Loucy (cell line): ENCODE results near the gene PIK3C3.
"Not testable (repeated sequence)": the region's sequence is repeated elsewhere in the genome, so short reads cannot be mapped to it uniquely, and the experiment has no call there.

ENCODE experiments used
- H2AFZ ChIP-seq: fragments of 200-600 bp; sonication (generic); 2 replicates; pipeline ENCODE4 v1.6.0; 2016; ENCODE audit warnings: antibody characterized with exemption, mild to moderate bottlenecking, low read length, moderate library complexity
- H3F3A ChIP-seq: fragments of 200-600 bp; 2 replicates; pipeline ENCODE4 v1.6.0; 2016; ENCODE audit warnings: antibody characterized with exemption, low read depth, mild to moderate bottlenecking
- H3K27me3 ChIP-seq: fragments of 200-600 bp; sonication (generic); 2 replicates; pipeline ENCODE4 v1.6.1; 2014; ENCODE audit warnings: low read length, mild to moderate bottlenecking; ENCODE audit not compliant: insufficient read depth, poor library complexity, severe bottlenecking
- H3K36me3 ChIP-seq: fragments of 200-600 bp; sonication (generic); 2 replicates; pipeline ENCODE4 v1.6.1; 2016; ENCODE audit warnings: low read length; ENCODE audit not compliant: insufficient read depth
- H3K4me1 ChIP-seq: fragments of 200-600 bp; sonication (generic); 2 replicates; pipeline ENCODE4 v1.5.1; 2014; ENCODE audit warnings: low read length, mild to moderate bottlenecking; ENCODE audit not compliant: insufficient read depth, poor library complexity, severe bottlenecking
- H3K4me2 ChIP-seq: fragments of 200-600 bp; sonication (generic); 2 replicates; pipeline ENCODE4 v1.6.0; 2014; ENCODE audit warnings: antibody characterized with exemption, low read length, low read depth, mild to moderate bottlenecking; ENCODE audit not compliant: poor library complexity, severe bottlenecking
- H3K4me3 ChIP-seq: fragments of 200-600 bp; sonication (generic); 2 replicates; pipeline ENCODE4 v1.5.1; 2014; ENCODE audit warnings: low read length, mild to moderate bottlenecking, mixed read lengths; ENCODE audit not compliant: poor library complexity, severe bottlenecking
- H3K79me2 ChIP-seq: fragments of 200-600 bp; sonication (generic); 2 replicates; pipeline ENCODE4 v1.6.1; 2014; ENCODE audit warnings: low read length; ENCODE audit not compliant: insufficient read depth
- H3K9ac ChIP-seq: fragments of 200-600 bp; sonication (generic); 2 replicates; pipeline ENCODE4 v1.6.0; 2014; ENCODE audit warnings: mild to moderate bottlenecking, low read depth, low read length, moderate library complexity; ENCODE audit not compliant: poor library complexity, severe bottlenecking
- H3K9me2 ChIP-seq: fragments of 200-600 bp; sonication (generic); replicated peaks from 2 replicates; pipeline ENCODE4 v1.6.1; 2016; ENCODE audit warnings: low read depth, low read length, mixed read lengths
- H3K9me3 ChIP-seq: fragments of 200-600 bp; sonication (generic); 2 replicates; pipeline ENCODE4 v1.6.1; 2014; ENCODE audit warnings: mild to moderate bottlenecking, antibody characterized with exemption, low read length, low read depth; ENCODE audit not compliant: insufficient read depth
- H4K20me1 ChIP-seq: fragments of 200-600 bp; sonication (generic); 2 replicates; pipeline ENCODE4 v1.6.0; 2014; ENCODE audit warnings: antibody characterized with exemption, low read length, mild to moderate bottlenecking; ENCODE audit not compliant: insufficient read depth, poor library complexity, severe bottlenecking
- CTCF ChIP-seq: fragments of 200-600 bp; sonication (generic); conservative IDR thresholded peaks from 2 replicates; pipeline ENCODE4 v1.5.1; 2014; ENCODE audit warnings: mild to moderate bottlenecking, antibody characterized with exemption, low read length
- EZH2phosphoT487 ChIP-seq: fragments of 200-600 bp; IDR thresholded peaks from 2 replicates; pipeline ENCODE4 v1.6.1; 2018; ENCODE audit warnings: antibody characterized with exemption, mild to moderate bottlenecking, moderate library complexity, borderline replicate concordance

The PIK3C3 gene

DNA sequence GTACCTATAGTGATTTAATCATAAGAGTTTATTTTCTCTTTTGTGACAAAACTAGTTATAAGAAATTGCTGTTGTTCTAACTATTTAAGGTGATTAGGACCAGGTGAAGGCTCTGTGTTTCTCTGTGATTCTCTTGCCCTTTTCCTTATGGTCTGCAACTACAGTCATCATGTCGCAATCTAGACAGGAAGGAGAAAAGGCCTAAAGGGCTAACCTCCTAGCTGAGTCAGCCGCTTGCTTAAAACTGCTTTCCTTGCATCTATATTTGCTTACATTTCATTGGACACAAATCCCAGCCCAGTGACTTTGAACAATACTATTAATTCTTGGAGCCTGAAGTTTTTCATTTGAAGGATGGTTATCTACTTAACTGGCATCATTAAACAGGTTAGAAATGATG is 93.1 kb downstream of the PIK3C3 start:
- H3K9ac ChIP-seq: no peak overlapping the region
- H3K4me2 ChIP-seq: no peak overlapping the region
- H3K9me3 ChIP-seq: no peaks in the 10 kb centered on the region
- H3K9me2 ChIP-seq: no peaks in the 10 kb centered on the region
- no peaks in the 10 kb centered on the region for H3K79me2 ChIP-seq
- TF ChIP-seq CTCF (no peak), EZH2phosphoT487 (no peak)
- H3K4me1 ChIP-seq: no peaks in the 10 kb centered on the region
- peaks cover 55% of the 10 kb centered on the region; the same call in 1 of the 2 replicates for H3K36me3 ChIP-seq
- no peak overlapping the region for H3K4me3 ChIP-seq
- H3K27me3 ChIP-seq: no peaks in the 10 kb centered on the region
- H2AFZ ChIP-seq: no peak overlapping the region
- H3F3A ChIP-seq: no peaks in the 10 kb centered on the region
- H4K20me1 ChIP-seq: no peaks in the 10 kb centered on the region

GRCh38 chr18:42049536-42049935 is 94.5 kb downstream of the PIK3C3 start:
- H3K27me3 ChIP-seq, H4K20me1 ChIP-seq, H2AFZ ChIP-seq, H3K79me2 ChIP-seq, H3K4me1 ChIP-seq, H3K4me3 ChIP-seq, H3K9me3 ChIP-seq, H3K9me2 ChIP-seq, H3K4me2 ChIP-seq, H3F3A ChIP-seq, H3K9ac ChIP-seq: not testable (repeated sequence)
- peaks cover 46% of the 10 kb centered on the region; the same call in 1 of the 2 replicates for H3K36me3 ChIP-seq

- Histone ChIP-seq H3F3A (no peaks in the 10 kb centered on the region), H3K4me1 (no peaks in the 10 kb centered on the region), H3K9ac (no peak overlapping the region), H3K4me2 (no peak overlapping the region), H3K79me2 (no peaks in the 10 kb centered on the region), H2AFZ (no peak overlapping the region), H3K9me2 (no peaks in the 10 kb centered on the region), H4K20me1 (no peaks in the 10 kb centered on the region), H3K27me3 (no peaks in the 10 kb centered on the region), H3K36me3 (peaks cover 42% of the 10 kb centered on the region; the same call in 1 of the 2 replicates), H3K4me3 (no peak overlapping the region), H3K9me3 (no peaks in the 10 kb centered on the region)
- TF ChIP-seq CTCF: no peak
- no peak for TF ChIP-seq EZH2phosphoT487
Observed at GRCh38 chr18:42051411-42051810, 96.4 kb downstream of the PIK3C3 start.

GRCh38 chr18:42052122-42052708 is 97.2 kb downstream of the PIK3C3 start:
- Histone ChIP-seq H3K4me3 (no peak overlapping the region), H3K4me2 (no peak overlapping the region), H3K79me2 (no peaks in the 10 kb centered on the region), H3K9me2 (no peaks in the 10 kb centered on the region), H2AFZ (no peak overlapping the region), H3F3A (no peaks in the 10 kb centered on the region), H3K36me3 (peaks cover 35% of the 10 kb centered on the region; the same call in 1 of the 2 replicates), H4K20me1 (no peaks in the 10 kb centered on the region), H3K4me1 (no peaks in the 10 kb centered on the region), H3K9me3 (no peaks in the 10 kb centered on the region), H3K9ac (no peak overlapping the region), H3K27me3 (no peaks in the 10 kb centered on the region)
- TF ChIP-seq EZH2phosphoT487 (no peak), CTCF (peak; percentile 69)
